ENCODE data around the gene CCDC50. TPM values are rescaled to one million over a fixed set of nuclear protein-coding genes. Genes with fewer than 3 reads are reported as not detected.

Gene CCDC50
- total RNA-seq, 1 donor from 2014 or later, result 55.9 TPM

- no peaks in the 10 kb centered on the region for H3K9me3 Mint-ChIP-seq (ENCODE audit: low read depth)
- H3K4me3 Mint-ChIP-seq (ENCODE audit: unreplicated experiment), result peak overlapping the region; percentile 31
- no peak for DNase-seq (ENCODE audit: low spot score)
- peaks cover 12% of the 10 kb centered on the region for H3K36me3 Mint-ChIP-seq (ENCODE audit: low read depth)
- H3K27me3 Mint-ChIP-seq (ENCODE audit: low read depth), result no peaks in the 10 kb centered on the region
- H3K27ac Mint-ChIP-seq (ENCODE audit: unreplicated experiment), result peak overlapping the region; percentile 84
- TF ChIP-seq CTCF (IDR thresholded peaks at IDR 0.05), result peak; percentile 12
- peaks cover 49% of the 10 kb centered on the region for H3K4me1 Mint-ChIP-seq (ENCODE audit: low read depth)
Observed at GRCh38 chr3:191376516-191377141, 47.4 kb downstream of the CCDC50 start.

- no peak for DNase-seq (ENCODE audit: low spot score)
- H3K4me3 Mint-ChIP-seq (ENCODE audit: unreplicated experiment), result no peak overlapping the region
- H3K27ac Mint-ChIP-seq (ENCODE audit: unreplicated experiment), result peak overlapping the region; percentile 57
Observed at GRCh38 chr3:191378142-191378812, 49.1 kb downstream of the CCDC50 start.

GRCh38 chr3:191379446-191379845 lies 50.3 kb downstream of the CCDC50 start:
- DNase-seq (ENCODE audit: low spot score), result no peak
- H3K36me3 Mint-ChIP-seq (ENCODE audit: low read depth), result peaks cover 15% of the 10 kb centered on the region
- peaks cover 62% of the 10 kb centered on the region for H3K4me1 Mint-ChIP-seq (ENCODE audit: low read depth)
- no peaks in the 10 kb centered on the region for H3K9me3 Mint-ChIP-seq (ENCODE audit: low read depth)
- H3K27ac Mint-ChIP-seq (ENCODE audit: unreplicated experiment), result peak overlapping the region; percentile 6
- H3K4me3 Mint-ChIP-seq (ENCODE audit: unreplicated experiment), result no peak overlapping the region
- no peaks in the 10 kb centered on the region for H3K27me3 Mint-ChIP-seq (ENCODE audit: low read depth)
- TF ChIP-seq CTCF (IDR thresholded peaks at IDR 0.05), result no peak

More at GRCh38 chr3:191378142-191378812, 49.1 kb downstream of the CCDC50 start:
- H3K4me1 Mint-ChIP-seq (ENCODE audit: low read depth), result peaks cover 50% of the 10 kb centered on the region
- H3K9me3 Mint-ChIP-seq (ENCODE audit: low read depth), result no peaks in the 10 kb centered on the region
- H3K27me3 Mint-ChIP-seq (ENCODE audit: low read depth), result no peaks in the 10 kb centered on the region
- no peak for TF ChIP-seq CTCF (IDR thresholded peaks at IDR 0.05)
- H3K36me3 Mint-ChIP-seq (ENCODE audit: low read depth), result peaks cover 15% of the 10 kb centered on the region

- Mint-ChIP-seq H3K9me3 (ENCODE audit: low read depth) (no peaks in the 10 kb centered on the region), H3K36me3 (ENCODE audit: low read depth) (peaks cover 15% of the 10 kb centered on the region), H3K27me3 (ENCODE audit: low read depth) (no peaks in the 10 kb centered on the region), H3K4me3 (ENCODE audit: unreplicated experiment) (no peak overlapping the region), H3K4me1 (ENCODE audit: low read depth) (peaks cover 64% of the 10 kb centered on the region), H3K27ac (ENCODE audit: unreplicated experiment) (no peak overlapping the region)
- no peak for TF ChIP-seq CTCF (IDR thresholded peaks at IDR 0.05)
- DNase-seq (ENCODE audit: low spot score), result no peak
Observed at GRCh38 chr3:191380001-191380400, 50.8 kb downstream of the CCDC50 start.

- Mint-ChIP-seq H3K4me1 (ENCODE audit: low read depth) (peaks cover 66% of the 10 kb centered on the region), H3K36me3 (ENCODE audit: low read depth) (peaks cover 17% of the 10 kb centered on the region), H3K9me3 (ENCODE audit: low read depth) (peaks cover 2% of the 10 kb centered on the region), H3K27me3 (ENCODE audit: low read depth) (no peaks in the 10 kb centered on the region), H3K4me3 (ENCODE audit: unreplicated experiment) (no peak overlapping the region), H3K27ac (ENCODE audit: unreplicated experiment) (no peak overlapping the region)
- no peak for DNase-seq (ENCODE audit: low spot score)
- TF ChIP-seq CTCF (IDR thresholded peaks at IDR 0.05), result no peak
Observed at GRCh38 chr3:191381303-191381702, 52.1 kb downstream of the CCDC50 start.

Data from chondrocyte (in vitro differentiated cells).